Stimulated activated CD4-positive, alpha-beta T cell treated with anti-CD3 and anti-CD28 coated beads, Interleukin-2, amount 100 ng/mL, for 24 hours (primary cell): ENCODE results near the gene MARVELD2.
"Not testable (repeated sequence)": the region's sequence is repeated elsewhere in the genome, so short reads cannot be mapped to it uniquely, and the experiment has no call there.

ENCODE experiments used
- DNase-seq, 2 donors: peaks; one replicate each; pipeline ENCODE4 v3.0.0-alpha.2; 2020

The MARVELD2 gene

GRCh38 chr5:69414885-69415583 is at the start of gene MARVELD2:
Gene MARVELD2 (plus strand): TSS chr5:69415116. CDS start chr5:69419386, 4,270 bp downstream.
- DNase-seq, result peak; percentile 47 to 68

GRCh38 chr5:69367697-69368279 is 47.1 kb upstream of the MARVELD2 start:
- DNase-seq, result no peak

GRCh38 chr5:69368458-69369339 is 46.2 kb upstream of the MARVELD2 start:
- DNase-seq, result peak in 1 of 2 donors; percentile 25

- DNase-seq, result peak; percentile 91 to 92
Observed at GRCh38 chr5:69369340-69370121, 45.4 kb upstream of the MARVELD2 start, which contains the start of the genes AK6, RAD17 and TAF9. Gene AK6 (minus strand): TSS chr5:69369520. CDS start chr5:69369490, 30 bp downstream. Gene RAD17 (plus strand): TSS chr5:69369818. CDS start chr5:69372209, 2,391 bp downstream. Gene TAF9 (minus strand): TSS chr5:69369520. CDS start chr5:69365737, 3,783 bp downstream.

- not testable (repeated sequence) for DNase-seq
Observed at GRCh38 chr5:69370335-69370734, 44.6 kb upstream of the MARVELD2 start.

GRCh38 chr5:69372394-69372793 is 42.5 kb upstream of the MARVELD2 start:
- DNase-seq, result no peak

- DNase-seq, result no peak
Observed at GRCh38 chr5:69374911-69375446, 39.9 kb upstream of the MARVELD2 start.

GRCh38 chr5:69378376-69378775 is 36.5 kb upstream of the MARVELD2 start:
- no peak for DNase-seq

GRCh38 chr5:69404659-69405330 is 10.1 kb upstream of the MARVELD2 start:
- no peak for DNase-seq

GRCh38 chr5:69415584-69415958 is 655 bp downstream of the MARVELD2 start:
- no peak for DNase-seq

- no peak for DNase-seq
Observed at GRCh38 chr5:69416180-69416579, 1.3 kb downstream of the MARVELD2 start.

GRCh38 chr5:69416699-69417098 is 1.8 kb downstream of the MARVELD2 start:
- no peak for DNase-seq

- no peak for DNase-seq
Observed at GRCh38 chr5:69418554-69418953, 3.6 kb downstream of the MARVELD2 start.

- DNase-seq, result no peak
Observed at GRCh38 chr5:69431424-69432303, 16.7 kb downstream of the MARVELD2 start.

- no peak for DNase-seq
Observed at GRCh38 chr5:69432412-69433206, 17.7 kb downstream of the MARVELD2 start.

GRCh38 chr5:69435276-69435884 is 20.5 kb downstream of the MARVELD2 start:
- not testable (repeated sequence) for DNase-seq

GRCh38 chr5:69444127-69444754 is 29.3 kb downstream of the MARVELD2 start:
- DNase-seq, result no peak

GRCh38 chr5:69449511-69449910 is 34.6 kb downstream of the MARVELD2 start:
- DNase-seq, result no peak

- DNase-seq, result no peak
Observed at GRCh38 chr5:69450116-69450515, 35.2 kb downstream of the MARVELD2 start.
